GM18909 (cell line): Measurements from ENCODE around the gene PHF19.

Experiments
- ATAC-seq: cut with Tn5 transposase; IDR thresholded peaks from one replicate; pipeline ENCODE4 v1.9.1; 2021; ENCODE audit warnings: mild to moderate bottlenecking; ENCODE audit not compliant: unreplicated experiment, poor library complexity

The PHF19 gene

GRCh38 chr9:120859361-120859760, 17.6 kb downstream of the PHF19 start:
- no peak for ATAC-seq

DNA sequence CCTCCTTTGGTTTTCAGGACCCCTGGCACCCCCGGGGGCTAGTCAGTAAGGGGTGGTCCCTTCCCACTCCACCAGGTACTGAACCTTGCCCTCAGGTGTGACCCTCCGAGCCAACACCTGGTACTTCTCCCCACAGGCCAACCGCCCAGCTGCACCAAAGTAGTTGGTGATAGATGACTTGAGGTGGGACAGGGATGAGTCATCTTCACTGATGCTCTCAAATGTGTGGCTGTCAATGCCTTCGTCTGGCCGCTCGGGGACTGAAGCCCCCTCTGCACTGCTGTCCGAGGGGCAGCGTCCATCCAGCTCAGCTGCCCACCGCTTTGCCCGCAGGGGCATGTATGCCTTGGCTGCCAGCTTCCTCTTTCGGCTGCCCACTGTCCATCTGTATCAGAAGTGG, 19.1 kb downstream of the PHF19 start:
- no peak for ATAC-seq

DNA sequence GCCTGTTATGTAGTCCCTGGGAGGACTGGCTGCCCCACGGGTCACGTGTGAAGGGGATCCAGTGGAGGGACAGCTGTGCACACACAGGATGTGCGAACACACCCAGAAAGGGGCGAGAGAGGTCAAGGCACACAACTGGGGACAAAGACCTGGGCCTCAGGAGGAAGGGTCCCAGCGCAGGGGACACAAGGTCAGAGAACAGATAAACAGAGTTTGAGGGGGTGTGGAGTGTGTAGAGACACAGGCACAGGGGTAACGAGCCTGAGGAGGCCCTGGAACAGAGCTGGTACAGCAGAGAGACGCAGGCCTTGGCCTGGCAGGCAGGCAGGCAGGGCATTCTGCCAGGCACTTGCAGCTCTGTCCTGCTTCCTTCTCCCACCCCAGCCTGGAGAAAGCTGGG, 19.5 kb downstream of the PHF19 start:
- ATAC-seq = no peak

- no peak for ATAC-seq
Observed at GRCh38 chr9:120856700-120857099, 20.3 kb downstream of the PHF19 start.

- no peak for ATAC-seq
Observed at GRCh38 chr9:120855827-120856670, 20.9 kb downstream of the PHF19 start.

DNA sequence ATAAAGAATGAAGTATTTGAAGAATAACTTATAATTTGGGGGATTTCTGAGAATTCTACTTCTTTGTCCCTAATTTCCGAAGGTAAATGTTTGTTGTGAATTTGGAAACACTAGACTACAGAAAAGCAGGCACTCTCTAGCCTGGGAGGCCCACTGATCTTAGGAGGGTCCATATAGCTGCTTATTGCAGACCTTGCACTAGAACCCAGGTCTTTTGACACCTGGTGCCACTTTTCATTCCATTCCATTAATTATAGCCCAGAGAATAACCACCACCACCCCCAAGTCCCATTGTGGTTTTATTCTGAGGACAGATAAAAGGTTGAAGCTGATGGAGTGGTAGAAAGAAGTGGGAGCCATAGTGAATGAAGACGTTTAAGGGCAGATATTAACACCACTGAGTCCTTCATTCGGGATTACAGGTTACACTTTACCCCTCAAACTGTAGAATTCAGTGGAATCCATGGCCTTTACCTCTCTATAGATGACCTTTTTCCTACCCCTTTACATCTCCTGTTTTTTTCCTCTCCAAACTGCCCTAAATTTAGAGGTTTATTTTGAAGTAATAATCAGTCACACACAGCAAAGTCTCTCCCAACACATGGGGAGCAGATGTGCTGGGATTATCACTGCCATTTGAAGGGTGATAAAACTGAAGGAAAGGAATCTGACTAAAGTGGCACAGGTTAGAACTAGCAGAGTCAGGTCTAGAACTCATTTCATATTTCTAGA, 22.2 kb downstream of the PHF19 start:
- ATAC-seq = no peak

DNA sequence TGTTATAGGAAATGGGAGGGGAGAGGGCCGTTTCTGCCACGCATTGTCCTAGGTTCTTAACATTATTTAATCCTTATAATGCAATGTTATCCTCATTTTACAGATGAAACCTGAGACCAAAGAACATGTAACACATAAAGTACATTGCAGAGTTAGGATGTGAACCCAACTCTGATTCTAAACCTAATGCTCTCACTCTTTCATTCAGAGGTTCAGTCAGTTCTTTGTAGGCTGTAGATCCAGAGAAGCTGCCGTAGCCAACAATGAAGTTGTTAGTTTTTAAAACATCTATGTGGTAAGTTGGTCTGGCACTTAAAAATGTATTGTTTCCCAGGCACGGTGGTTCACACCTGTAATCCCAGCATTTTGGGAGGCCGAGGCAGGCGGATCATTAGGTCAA, 23.8 kb downstream of the PHF19 start:
- no peak for ATAC-seq

DNA sequence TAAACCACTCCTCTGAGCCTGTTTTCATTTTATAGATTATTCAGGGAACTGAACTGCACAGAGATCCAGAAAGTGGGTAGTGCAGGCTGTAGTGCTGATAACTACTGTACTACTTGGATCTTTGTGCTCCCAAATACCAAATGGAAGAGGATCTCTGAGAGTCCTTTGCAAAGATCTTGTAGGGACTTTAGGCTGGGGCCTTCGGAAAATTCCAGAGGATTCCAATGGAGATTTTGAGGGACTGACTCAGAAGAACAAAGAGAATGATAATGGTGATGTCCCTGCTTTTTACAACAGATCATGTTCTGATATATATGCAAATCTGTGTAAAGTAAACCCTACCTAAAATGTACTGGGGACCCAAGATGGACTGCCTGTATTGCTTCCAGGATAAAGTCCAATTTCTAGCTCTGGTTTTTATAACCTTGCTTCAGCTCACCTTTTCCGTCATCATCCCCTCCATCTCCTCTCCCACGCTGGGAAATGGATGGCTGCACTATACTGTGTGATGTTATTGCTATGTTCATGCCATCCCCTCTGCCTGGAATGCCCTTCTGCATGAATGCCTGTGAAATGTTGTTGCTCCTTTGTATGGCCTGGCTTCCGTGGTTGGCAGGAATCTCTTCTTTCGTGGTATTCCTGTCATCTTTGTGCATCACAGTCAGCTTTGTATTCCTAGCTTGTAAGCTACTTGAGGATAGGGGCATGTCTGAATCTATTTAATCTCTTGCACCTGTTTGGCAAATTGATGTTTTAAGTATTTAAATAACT, 24.6 kb downstream of the PHF19 start:
- ATAC-seq = no peak

- ATAC-seq = no peak
Observed at GRCh38 chr9:120851449-120851848, 25.5 kb downstream of the PHF19 start.

GRCh38 chr9:120850315-120850714, 26.7 kb downstream of the PHF19 start:
- no peak for ATAC-seq

- no peak for ATAC-seq
Observed at GRCh38 chr9:120846906-120847305, 30.1 kb downstream of the PHF19 start.

DNA sequence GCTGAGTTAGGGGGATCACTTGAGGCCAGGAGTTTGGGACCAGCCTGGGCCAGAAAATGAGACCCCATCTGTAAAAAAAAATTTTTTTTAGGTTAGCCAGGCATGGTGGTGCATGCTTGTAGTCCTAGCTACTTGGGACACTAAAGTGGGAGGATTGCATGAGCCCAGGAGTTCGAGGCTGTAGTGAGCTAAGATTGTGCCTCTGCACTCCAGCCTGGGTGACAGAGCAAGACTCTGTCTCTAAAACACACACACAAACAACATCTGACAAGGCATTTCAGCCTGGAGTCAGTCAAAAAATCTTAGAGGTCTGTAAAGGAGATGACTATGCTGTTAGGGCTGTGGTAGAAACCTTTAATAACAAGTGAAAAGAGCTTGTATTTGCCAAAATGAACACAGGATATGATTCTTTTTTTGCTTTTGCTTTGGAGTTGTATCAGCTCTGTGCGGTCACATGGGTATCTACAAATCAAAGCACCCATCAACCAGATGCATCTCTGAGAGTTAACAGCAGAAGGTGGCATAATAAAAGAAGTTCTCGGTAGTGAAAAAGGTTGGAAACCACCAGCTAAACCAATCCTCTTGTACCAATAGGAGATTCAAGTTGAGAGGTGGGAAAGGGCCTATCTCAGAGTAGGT, 30.6 kb downstream of the PHF19 start:
- no peak for ATAC-seq

GRCh38 chr9:120845255-120845654, 31.7 kb downstream of the PHF19 start:
- no peak for ATAC-seq

DNA sequence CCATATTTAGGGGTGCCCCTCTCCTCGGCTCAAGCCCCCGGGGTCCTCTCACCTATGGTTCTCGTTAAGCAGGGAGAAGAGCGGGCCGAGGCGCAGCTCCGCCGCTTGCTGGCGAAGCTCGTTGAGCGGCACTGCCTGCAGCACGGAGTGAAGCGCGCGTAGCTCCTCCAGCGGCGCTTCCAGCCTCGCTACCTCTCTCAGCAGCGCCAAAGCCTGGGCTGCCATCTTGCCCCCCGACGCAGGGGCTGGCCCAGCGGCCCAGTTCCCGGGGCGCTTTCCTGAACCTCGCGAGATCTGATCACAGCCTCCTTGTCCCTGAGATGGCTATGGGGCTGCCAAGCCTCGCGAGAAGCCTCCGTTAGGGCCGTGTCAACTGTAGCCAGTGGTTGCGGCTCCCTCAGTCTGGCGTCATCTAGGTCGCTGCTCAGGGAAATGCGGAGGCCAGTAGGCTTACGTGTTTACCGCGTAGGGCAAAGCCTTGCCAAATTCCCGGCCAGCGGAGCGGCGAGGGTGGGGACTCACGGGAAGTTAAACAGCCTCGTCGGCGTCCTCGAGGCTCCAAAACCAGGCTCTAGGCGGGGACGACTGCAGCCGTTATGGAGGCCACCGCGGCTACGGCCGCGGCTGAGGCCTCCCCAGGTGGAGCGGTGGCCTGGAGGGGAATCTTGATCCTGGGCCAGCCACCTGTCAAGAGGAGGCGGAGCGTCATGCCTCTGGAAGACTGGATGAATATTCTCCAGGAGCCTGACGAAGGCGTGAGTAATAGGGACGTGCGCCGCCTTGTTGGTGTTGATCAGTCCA, 34.1 kb downstream of the PHF19 start, which contains the start of gene PSMD5:
PSMD5 (minus strand) TSS at position 238 of the 801 bp plus-strand sequence; CDS start at position 225, 13 bp downstream.
- peak; percentile 99 for ATAC-seq

- ATAC-seq = peak; percentile 15
Observed at GRCh38 chr9:120841930-120842684, 34.9 kb downstream of the PHF19 start.

GRCh38 chr9:120839146-120839545, 37.8 kb downstream of the PHF19 start:
- ATAC-seq = no peak

DNA sequence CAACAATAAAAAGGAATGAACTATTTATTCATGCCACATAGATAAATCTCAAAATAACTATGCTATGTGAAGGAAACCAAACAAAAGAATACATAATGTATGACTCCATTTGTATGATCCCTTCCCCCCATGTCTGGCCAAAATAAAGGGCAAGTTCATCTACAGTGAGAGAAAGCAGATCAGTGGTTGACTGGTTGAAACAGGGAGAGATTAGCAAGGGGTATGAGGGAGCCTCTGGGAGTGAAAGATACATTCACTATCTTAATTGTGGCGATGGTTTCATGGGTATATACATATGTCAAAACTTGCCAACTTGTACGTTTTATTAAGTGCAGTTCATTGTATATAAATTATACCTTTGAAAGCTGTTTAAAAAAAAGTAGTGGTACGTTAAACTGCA, 39.1 kb downstream of the PHF19 start:
- no peak for ATAC-seq

- ATAC-seq = no peak
Observed at GRCh38 chr9:120833325-120833724, 43.7 kb downstream of the PHF19 start.

- no peak for ATAC-seq
Observed at GRCh38 chr9:120832807-120833206, 44.2 kb downstream of the PHF19 start.
